ENCODE data around the gene PPFIA3.
"Not testable (repeated sequence)": the region's sequence is repeated elsewhere in the genome, so short reads cannot be mapped to it uniquely, and the experiment has no call there.

The PPFIA3 gene

DNA sequence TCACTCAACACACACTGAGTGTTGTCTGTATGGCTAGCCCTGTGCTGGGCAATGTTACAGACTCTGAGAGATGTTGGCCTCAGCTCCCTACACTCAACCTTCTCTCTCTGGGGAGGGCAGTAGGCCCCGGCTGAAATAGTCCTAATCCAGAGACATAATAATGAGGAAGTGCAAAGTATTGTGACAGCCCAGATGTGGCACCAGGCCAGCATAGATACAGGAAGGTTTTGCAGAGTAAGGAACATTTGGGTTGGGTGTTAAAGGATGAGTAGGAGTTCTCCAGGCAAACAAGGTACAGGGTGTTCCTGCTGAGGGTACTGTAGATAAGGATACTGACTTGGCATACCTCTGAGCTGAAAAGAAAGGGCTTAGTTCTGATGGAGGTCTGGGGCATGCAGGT is 2.8 kb upstream of the PPFIA3 start:
- H3K36me3 ChIP-seq (ENCODE audit: control insufficient read depth, insufficient read depth, low read length), result no peaks in the 10 kb centered on the region
- no peak overlapping the region for H3K27ac ChIP-seq (ENCODE audit: low read depth, low read length)
- peaks cover 20% of the 10 kb centered on the region for H3K27me3 ChIP-seq (ENCODE audit: control insufficient read depth, insufficient read depth, low read length)
- H3K9ac ChIP-seq (ENCODE audit: low read depth, low read length), result no peak overlapping the region
- peaks cover 8% of the 10 kb centered on the region for H3K4me1 ChIP-seq (ENCODE audit: control insufficient read depth, insufficient read depth, low read length)
- H3K4me3 ChIP-seq (ENCODE audit: low read depth, low read length), result no peak overlapping the region
- H3K9me3 ChIP-seq (ENCODE audit: control insufficient read depth, insufficient read depth, low read length), result no peaks in the 10 kb centered on the region

DNA sequence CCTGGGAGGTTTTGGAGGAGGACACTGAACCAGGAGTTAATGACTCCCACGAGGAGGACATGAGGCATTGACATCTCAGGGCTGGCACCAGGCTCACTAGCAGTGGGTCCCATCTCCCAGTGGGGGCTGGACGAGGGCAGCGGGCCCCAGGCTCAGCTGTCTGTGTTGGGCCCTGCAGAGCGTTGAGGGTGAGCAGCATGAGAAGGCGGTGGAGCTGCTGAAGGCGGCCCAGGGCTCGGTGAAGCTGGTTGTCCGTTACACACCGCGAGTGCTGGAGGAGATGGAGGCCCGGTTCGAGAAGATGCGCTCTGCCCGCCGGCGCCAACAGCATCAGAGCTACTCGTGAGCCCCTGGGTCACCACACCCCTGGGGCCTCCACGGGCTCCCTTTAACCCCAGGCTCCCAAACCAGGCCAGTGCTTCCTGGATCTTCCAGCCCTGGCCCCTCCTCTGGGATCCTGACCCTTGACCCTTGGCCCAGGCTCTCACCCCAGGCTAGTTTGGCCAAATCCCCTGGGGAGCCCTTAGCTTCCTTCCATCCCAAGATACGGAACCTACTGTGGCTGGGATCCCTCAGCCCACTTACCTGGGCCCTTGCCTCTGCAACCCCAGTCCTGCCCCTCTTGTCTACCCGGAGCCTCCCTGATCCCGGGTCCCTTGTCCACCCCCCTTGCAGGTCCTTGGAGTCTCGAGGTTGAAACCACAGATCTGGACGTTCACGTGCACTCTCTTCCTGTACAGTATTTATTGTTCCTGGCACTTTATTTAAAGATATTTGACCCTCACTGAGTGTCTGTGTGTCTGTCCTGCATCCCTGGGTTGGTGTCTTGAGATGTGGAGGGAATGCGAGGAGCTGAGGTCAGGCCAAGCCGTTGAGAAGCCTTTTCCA is 1.4 kb upstream of the PPFIA3 start:
- peak overlapping the region; percentile 95 for H3K27ac ChIP-seq (ENCODE audit: low read depth, low read length)
- H3K4me3 ChIP-seq (ENCODE audit: low read depth, low read length), result peak overlapping the region; percentile 94
- H3K9me3 ChIP-seq (ENCODE audit: control insufficient read depth, insufficient read depth, low read length), result no peaks in the 10 kb centered on the region
- no peaks in the 10 kb centered on the region for H3K36me3 ChIP-seq (ENCODE audit: control insufficient read depth, insufficient read depth, low read length)
- peaks cover 20% of the 10 kb centered on the region for H3K27me3 ChIP-seq (ENCODE audit: control insufficient read depth, insufficient read depth, low read length)
- H3K4me1 ChIP-seq (ENCODE audit: control insufficient read depth, insufficient read depth, low read length), result peaks cover 8% of the 10 kb centered on the region
- peak overlapping the region; percentile 94; the same call in 1 of the 2 replicates for H3K9ac ChIP-seq (ENCODE audit: low read depth, low read length)

DNA sequence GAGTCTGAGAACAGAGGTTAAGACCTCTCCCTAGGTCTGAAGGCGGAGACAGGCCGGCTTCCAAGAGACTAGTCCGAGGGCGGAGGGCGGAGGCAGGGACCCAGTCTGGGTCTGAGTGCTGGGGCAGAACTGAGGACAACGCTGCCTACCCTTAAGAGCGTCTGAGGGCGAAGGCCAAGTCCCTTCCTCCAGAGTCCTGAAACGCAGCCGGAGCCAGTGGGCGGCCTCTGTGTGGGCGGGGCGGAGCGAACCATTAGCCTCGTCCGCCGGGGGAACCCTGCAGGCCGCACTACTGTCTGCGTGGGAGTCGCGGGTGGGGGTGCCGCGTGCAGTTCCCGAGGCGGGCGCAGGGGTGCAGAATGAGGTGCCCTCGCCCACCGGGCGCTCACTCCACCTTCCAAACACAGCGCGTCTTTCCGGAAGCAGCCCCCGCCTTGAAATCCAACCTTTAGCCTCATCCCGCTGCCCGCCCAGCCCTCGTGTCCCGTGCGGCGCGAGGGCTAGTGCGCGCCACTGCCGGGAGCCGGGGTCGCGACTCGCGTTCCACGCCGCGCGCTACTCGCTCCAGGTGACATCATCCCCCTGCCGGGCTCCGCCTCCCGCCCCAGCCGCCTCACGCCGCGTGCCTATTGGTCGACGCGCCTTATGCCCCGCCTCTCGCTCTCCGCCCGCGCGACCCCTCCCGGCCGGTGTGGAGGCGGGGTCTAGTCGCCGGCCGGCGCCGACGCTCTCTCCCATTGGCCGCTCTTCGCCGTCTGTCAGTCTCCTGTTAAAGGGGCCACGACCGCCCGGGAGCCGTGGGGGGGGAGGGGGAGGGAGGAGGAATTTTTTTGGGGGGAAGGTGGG is 556 bp upstream of the PPFIA3 start, which contains the start of gene C19orf73:
TSS of gene C19orf73 (minus strand) at position 579 of the 846 bp plus-strand sequence. CDS start at position 458, 121 bp downstream.
- Histone ChIP-seq H3K4me1 (ENCODE audit: control insufficient read depth, insufficient read depth, low read length) (peaks cover 8% of the 10 kb centered on the region), H3K9ac (ENCODE audit: low read depth, low read length) (peak within 1 kb of the TSS; percentile 94), H3K36me3 (ENCODE audit: control insufficient read depth, insufficient read depth, low read length) (no peaks in the 10 kb centered on the region), H3K27me3 (ENCODE audit: control insufficient read depth, insufficient read depth, low read length) (peaks cover 20% of the 10 kb centered on the region), H3K27ac (ENCODE audit: low read depth, low read length) (peak within 1 kb of the TSS; percentile 95), H3K4me3 (ENCODE audit: low read depth, low read length) (peak within 1 kb of the TSS; percentile 94), H3K9me3 (ENCODE audit: control insufficient read depth, insufficient read depth, low read length) (no peaks in the 10 kb centered on the region)

DNA sequence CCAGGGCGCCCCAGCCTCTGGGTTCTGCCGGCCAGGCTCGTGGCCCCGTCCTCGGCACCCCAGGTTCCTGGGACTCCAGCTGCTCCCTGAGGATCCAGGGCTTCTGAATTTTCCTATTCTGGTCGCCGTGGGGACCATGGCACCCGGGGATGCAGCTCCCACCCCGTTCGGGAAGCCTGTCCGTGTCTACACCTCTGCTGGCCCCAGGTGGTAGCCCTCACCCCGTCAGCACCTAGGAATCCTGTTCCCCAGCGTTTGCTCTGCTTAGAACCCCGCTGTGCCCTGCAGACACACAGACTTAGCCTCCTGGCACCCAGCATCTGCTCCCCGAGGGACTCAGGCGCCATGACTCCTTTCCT is 960 bp downstream of the PPFIA3 start:
- peak overlapping the region; percentile 48; the same call in 1 of the 2 replicates for H3K4me3 ChIP-seq (ENCODE audit: low read depth, low read length)
- H3K9ac ChIP-seq (ENCODE audit: low read depth, low read length), result no peak overlapping the region
- H3K27ac ChIP-seq (ENCODE audit: low read depth, low read length), result no peak overlapping the region
- peaks cover 8% of the 10 kb centered on the region for H3K4me1 ChIP-seq (ENCODE audit: control insufficient read depth, insufficient read depth, low read length)
- H3K27me3 ChIP-seq (ENCODE audit: control insufficient read depth, insufficient read depth, low read length), result peaks cover 17% of the 10 kb centered on the region
- H3K9me3 ChIP-seq (ENCODE audit: control insufficient read depth, insufficient read depth, low read length), result no peaks in the 10 kb centered on the region
- H3K36me3 ChIP-seq (ENCODE audit: control insufficient read depth, insufficient read depth, low read length), result no peaks in the 10 kb centered on the region

GRCh38 chr19:49120868-49121267 is 1.5 kb downstream of the PPFIA3 start:
- Histone ChIP-seq H3K4me1 (ENCODE audit: control insufficient read depth, insufficient read depth, low read length) (peaks cover 8% of the 10 kb centered on the region), H3K27ac (ENCODE audit: low read depth, low read length) (no peak overlapping the region), H3K9me3 (ENCODE audit: control insufficient read depth, insufficient read depth, low read length) (no peaks in the 10 kb centered on the region), H3K36me3 (ENCODE audit: control insufficient read depth, insufficient read depth, low read length) (no peaks in the 10 kb centered on the region), H3K4me3 (ENCODE audit: low read depth, low read length) (no peak overlapping the region), H3K9ac (ENCODE audit: low read depth, low read length) (no peak overlapping the region), H3K27me3 (ENCODE audit: control insufficient read depth, insufficient read depth, low read length) (peaks cover 17% of the 10 kb centered on the region)

- H3K9ac ChIP-seq (ENCODE audit: low read depth, low read length); H3K9me3 ChIP-seq (ENCODE audit: control insufficient read depth, insufficient read depth, low read length); H3K4me1 ChIP-seq (ENCODE audit: control insufficient read depth, insufficient read depth, low read length); H3K36me3 ChIP-seq (ENCODE audit: control insufficient read depth, insufficient read depth, low read length); H3K27ac ChIP-seq (ENCODE audit: low read depth, low read length); H3K4me3 ChIP-seq (ENCODE audit: low read depth, low read length): not testable (repeated sequence)
- peaks cover 17% of the 10 kb centered on the region for H3K27me3 ChIP-seq (ENCODE audit: control insufficient read depth, insufficient read depth, low read length)
Observed at GRCh38 chr19:49121841-49122240, 2.5 kb downstream of the PPFIA3 start.

DNA sequence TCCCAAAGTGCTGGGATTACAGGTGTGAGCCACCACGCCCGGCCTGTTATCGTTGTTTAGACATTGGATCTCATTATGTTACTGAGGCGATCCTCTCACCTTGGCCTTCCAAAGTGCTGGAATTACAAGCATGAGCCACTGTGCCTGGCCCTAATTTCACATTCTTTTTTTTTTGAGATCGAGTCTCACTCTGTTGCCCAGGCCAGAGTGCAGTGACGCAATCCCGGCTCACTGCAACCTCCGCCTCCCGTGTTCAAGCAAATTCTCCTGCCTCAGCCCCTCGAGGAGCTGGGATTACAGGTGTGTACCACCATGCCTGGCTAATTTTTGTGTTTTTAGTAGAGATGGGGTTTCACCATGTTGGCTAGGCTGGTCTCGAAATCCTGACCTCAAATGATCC is 3.9 kb downstream of the PPFIA3 start:
- H3K36me3 ChIP-seq (ENCODE audit: control insufficient read depth, insufficient read depth, low read length); H3K9me3 ChIP-seq (ENCODE audit: control insufficient read depth, insufficient read depth, low read length); H3K4me1 ChIP-seq (ENCODE audit: control insufficient read depth, insufficient read depth, low read length); H3K9ac ChIP-seq (ENCODE audit: low read depth, low read length); H3K4me3 ChIP-seq (ENCODE audit: low read depth, low read length); H3K27ac ChIP-seq (ENCODE audit: low read depth, low read length): not testable (repeated sequence)
- peaks cover 17% of the 10 kb centered on the region for H3K27me3 ChIP-seq (ENCODE audit: control insufficient read depth, insufficient read depth, low read length)

DNA sequence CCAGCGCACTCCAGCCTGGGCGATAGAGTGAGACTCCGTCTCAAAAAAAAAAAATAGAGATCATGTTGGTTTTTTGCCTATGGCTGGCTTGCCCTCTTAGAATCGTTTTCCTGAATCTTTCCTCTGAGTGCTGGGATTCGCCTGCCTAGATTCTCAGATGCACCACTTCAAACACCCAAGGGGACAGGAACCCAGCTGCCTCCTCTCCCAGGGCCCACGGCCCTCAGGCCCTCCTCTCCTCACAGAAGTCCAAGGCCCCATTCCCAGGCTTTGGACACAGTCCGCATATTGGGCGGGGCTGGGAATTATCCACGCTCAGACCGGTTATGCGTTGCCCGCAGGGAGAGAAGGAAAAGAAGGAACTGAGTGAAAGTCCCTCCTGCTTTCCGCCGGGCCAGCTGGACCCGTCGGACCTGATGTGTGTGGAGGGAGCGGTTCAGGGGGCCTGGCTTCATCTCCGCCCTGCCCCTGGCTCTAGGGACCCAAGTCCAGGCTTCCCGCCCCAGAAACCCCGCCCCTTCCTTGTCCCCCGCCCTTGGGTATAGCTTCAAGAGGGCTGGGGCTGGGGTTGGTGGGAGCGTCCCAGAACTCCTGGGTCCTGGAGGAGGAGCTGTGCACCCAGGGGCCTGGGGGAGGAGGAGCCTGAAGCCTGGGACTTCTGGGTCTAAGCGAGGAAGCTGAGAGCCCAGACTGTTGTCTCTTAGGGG is 5.8 kb downstream of the PPFIA3 start:
- no peaks in the 10 kb centered on the region for H3K9me3 ChIP-seq (ENCODE audit: control insufficient read depth, insufficient read depth, low read length)
- H3K4me3 ChIP-seq (ENCODE audit: low read depth, low read length), result peak overlapping the region; percentile 42; the same call in 1 of the 2 replicates
- no peaks in the 10 kb centered on the region; the same call in 1 of the 2 replicates for H3K4me1 ChIP-seq (ENCODE audit: control insufficient read depth, insufficient read depth, low read length)
- H3K27me3 ChIP-seq (ENCODE audit: control insufficient read depth, insufficient read depth, low read length), result peaks cover 10% of the 10 kb centered on the region
- H3K9ac ChIP-seq (ENCODE audit: low read depth, low read length), result no peak overlapping the region
- H3K36me3 ChIP-seq (ENCODE audit: control insufficient read depth, insufficient read depth, low read length), result no peaks in the 10 kb centered on the region
- no peak overlapping the region for H3K27ac ChIP-seq (ENCODE audit: low read depth, low read length)

- no peaks in the 10 kb centered on the region for H3K9me3 ChIP-seq (ENCODE audit: control insufficient read depth, insufficient read depth, low read length)
- H3K9ac ChIP-seq (ENCODE audit: low read depth, low read length), result no peak overlapping the region
- H3K4me1 ChIP-seq (ENCODE audit: control insufficient read depth, insufficient read depth, low read length), result no peaks in the 10 kb centered on the region; the same call in 1 of the 2 replicates
- H3K27me3 ChIP-seq (ENCODE audit: control insufficient read depth, insufficient read depth, low read length), result no peaks in the 10 kb centered on the region
- H3K27ac ChIP-seq (ENCODE audit: low read depth, low read length), result no peak overlapping the region
- no peak overlapping the region for H3K4me3 ChIP-seq (ENCODE audit: low read depth, low read length)
- no peaks in the 10 kb centered on the region for H3K36me3 ChIP-seq (ENCODE audit: control insufficient read depth, insufficient read depth, low read length)
Observed at GRCh38 chr19:49126575-49126974, 7.2 kb downstream of the PPFIA3 start.

DNA sequence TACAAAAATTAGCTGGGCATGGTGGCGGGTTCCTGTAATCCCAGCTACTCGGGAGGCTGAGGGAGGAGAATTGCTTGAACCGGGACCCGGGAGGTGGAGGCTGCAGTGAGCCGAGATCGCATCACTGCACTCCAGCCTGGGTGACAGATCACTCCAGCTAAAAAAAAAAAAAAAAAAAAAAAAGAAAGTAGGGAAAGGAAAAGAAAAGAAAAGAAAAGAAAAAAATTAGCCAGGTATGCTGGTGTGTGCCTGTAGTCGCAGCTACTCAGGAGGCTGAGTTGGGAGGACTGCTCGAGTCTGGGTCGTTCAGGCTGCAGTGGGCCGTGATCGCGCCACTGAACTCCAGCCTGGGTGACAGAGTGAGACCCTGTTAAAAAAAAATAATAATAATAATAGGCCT is 7.9 kb downstream of the PPFIA3 start:
- H3K9me3 ChIP-seq (ENCODE audit: control insufficient read depth, insufficient read depth, low read length); H3K27ac ChIP-seq (ENCODE audit: low read depth, low read length); H3K27me3 ChIP-seq (ENCODE audit: control insufficient read depth, insufficient read depth, low read length); H3K4me1 ChIP-seq (ENCODE audit: control insufficient read depth, insufficient read depth, low read length); H3K36me3 ChIP-seq (ENCODE audit: control insufficient read depth, insufficient read depth, low read length); H3K4me3 ChIP-seq (ENCODE audit: low read depth, low read length); H3K9ac ChIP-seq (ENCODE audit: low read depth, low read length): not testable (repeated sequence)

Measured in HUES48 (cell line).